GM21515 (cell line): Measurements from ENCODE around the gene ITGB5.
"Not testable (repeated sequence)": the region's sequence is repeated elsewhere in the genome, so short reads cannot be mapped to it uniquely, and the experiment has no call there.

Experiments used
- ATAC-seq: cut with Tn5 transposase; IDR thresholded peaks from one replicate; pipeline ENCODE4 v1.9.1; 2021; ENCODE audit not compliant: unreplicated experiment

ITGB5 gene

DNA sequence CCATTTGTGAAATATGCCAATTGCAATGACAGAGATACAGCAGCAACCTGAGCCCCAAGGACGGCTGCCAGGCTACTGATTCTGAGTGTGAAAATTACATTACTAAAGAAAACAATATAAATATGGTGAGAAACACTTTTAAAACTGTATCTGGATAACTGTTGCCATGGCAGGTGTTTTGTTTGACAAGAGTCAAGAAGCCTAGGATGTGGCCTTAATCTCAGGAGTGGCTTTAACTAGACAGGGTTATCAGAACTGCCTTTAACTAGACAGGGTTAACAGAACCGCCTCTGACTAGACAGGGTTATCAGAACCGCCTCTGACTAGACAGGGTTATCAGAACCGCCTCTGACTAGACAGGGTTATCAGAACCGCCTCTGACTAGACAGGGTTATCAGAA lies 98.1 kb downstream of the ITGB5 start:
- not testable (repeated sequence) for ATAC-seq

DNA sequence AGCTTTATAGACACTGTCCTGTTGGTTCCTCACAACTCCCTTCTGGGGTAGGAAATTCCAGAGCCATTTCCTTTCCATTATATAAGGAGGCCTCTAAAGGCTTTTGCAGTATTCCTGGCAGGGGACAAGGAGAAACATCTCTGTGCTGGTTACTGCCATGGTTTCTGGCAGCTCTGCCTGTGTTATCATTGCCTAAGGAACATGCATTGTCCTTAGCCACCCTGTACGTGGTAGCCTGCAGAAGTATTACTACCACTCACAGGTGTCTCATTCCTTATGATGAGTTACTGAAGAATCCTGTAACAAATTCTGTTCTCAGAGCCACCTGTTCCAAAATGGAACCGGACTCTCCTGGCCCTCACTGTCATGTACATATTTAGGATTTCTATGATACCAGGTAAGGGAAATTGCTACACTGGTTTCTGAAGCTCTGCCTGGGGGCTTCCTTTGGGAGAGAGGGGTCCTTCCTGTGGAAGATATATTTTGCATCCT lies 98.9 kb downstream of the ITGB5 start:
- ATAC-seq, result no peak

GRCh38 chr3:124787476-124788195 lies 99.5 kb downstream of the ITGB5 start:
- no peak for ATAC-seq

DNA sequence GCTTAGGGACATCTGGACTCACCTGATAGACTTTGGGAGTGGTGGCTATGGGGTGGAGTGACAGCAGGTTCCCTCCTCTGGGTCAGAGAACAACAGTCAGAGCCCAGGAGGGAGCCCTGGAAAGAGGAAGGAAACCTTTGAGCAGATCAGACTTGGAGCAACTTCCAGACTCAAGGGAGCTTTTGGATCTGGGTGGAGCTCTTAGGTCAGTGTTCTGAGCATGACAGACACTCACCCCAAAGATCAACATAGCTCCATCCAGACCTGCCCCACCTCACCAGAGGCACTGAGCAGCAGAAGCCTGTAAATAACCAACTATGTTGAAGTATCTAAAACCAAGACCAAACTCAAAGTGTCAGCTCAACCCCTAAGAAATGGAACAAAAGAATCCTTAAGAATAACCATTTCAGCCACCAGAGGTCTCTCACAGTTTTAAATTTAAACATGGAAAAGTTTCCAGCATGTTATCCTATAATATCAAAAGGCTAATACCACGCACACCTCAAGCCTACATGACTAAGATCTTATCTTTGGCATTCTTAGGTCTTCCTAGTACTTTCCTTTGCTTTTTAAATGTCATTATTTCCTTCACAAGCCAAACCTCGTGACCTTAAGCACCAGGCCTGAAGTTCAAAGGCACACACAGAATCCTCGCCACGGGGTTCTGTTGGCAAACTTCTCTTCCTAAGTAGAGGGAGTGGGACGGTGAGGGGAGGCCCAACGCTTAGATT lies 100.5 kb downstream of the ITGB5 start:
- no peak for ATAC-seq

DNA sequence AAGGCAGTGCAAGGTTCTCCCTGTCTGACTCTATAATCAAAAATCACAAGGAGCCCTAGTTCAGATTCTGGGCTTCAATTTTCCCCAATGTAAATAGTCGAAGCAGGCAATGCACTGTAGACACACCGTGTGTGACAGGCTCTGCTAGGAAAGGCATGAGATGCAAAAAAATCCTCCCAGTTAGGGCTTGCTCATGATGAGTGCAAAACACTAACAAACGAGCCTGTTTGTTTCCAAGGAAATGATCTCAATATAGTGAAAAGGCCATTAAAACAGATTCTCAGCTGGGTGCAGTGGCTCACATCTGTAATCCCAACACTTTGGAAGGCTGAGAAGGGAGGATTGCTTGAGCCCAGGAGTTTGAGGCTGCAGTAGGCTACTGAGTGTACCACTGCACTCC lies 101.2 kb downstream of the ITGB5 start:
- no peak for ATAC-seq

DNA sequence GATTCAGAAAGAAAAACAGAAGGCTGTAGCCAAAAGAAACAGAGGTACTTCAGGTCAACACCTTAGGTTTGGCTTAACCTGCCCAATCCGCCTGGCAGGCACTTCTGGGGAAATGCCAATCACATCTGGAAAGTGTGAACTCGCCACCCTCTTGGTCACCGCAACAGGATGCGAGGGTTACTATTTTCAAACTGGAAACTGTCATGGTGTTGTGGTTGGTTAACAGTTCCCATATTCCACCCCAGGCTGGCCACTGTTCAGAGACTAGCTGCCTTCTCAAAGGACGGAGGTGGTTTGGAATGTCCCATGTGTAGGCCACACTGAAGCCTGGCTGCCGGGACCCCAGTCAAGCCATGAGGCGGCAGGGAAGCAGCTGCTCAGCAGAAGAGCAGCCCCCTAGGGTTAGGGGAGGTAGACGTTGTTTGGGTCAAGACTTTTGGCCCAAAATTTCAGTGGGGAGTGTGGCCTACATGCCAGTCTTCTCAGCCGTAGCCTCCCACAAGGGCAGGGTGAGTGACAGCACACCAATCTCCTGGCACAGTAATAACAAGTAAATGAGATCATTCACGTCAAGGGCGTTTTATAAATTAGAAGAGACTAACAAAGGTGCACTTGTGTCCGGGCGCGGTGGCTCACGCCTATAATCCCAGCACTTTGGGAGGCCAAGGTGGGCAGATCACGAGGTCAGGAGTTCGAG lies 102.3 kb downstream of the ITGB5 start:
- ATAC-seq, result no peak

- no peak for ATAC-seq
Observed at GRCh38 chr3:124783696-124784095, 103.5 kb downstream of the ITGB5 start.

GRCh38 chr3:124782377-124782712 lies 104.8 kb downstream of the ITGB5 start:
- ATAC-seq, result not testable (repeated sequence)

- ATAC-seq, result no peak
Observed at GRCh38 chr3:124781476-124782376, 105.4 kb downstream of the ITGB5 start.

GRCh38 chr3:124780761-124781475 lies 106.2 kb downstream of the ITGB5 start:
- no peak for ATAC-seq

DNA sequence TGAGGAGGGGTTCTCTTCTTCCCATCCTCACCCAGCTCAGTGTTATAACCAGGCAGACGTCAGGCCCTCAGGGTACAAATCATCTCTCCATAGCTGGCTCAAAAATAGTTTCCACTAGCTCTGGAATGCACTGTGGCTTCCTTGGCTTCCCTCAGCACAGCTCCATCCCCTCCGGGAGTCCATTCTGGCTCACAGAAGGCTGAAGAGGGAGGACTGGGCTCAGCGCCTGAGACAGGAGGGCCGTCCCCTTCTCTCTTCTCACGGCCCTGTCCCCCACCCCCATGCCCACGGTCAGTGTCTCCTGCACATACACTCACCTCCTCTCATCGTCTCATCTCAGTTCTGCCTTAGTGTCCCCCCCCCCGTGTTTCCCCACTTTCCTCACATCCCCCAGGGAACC lies 106.8 kb downstream of the ITGB5 start:
- no peak for ATAC-seq

DNA sequence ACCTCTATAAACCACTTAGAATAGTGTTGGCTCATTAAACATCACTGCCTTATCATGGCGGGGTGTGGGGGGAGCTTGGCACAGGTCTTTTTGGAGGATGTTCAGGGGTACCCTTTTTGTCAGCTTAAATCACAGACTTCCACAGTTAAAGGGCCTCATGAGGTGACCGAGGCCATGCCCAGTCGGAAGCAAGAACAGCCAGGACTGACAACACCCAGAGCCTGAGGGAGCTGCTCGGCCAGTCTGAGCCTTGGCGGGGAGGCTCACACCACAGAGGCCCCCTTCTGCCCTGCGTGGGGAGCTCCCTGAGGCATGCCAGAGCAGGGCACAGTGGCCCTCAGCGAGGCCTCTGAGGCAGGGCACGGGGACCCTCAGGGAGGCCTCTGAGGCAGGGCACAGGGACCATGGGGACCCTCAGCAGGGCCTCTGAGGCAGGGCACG lies 107.4 kb downstream of the ITGB5 start:
- ATAC-seq, result no peak

DNA sequence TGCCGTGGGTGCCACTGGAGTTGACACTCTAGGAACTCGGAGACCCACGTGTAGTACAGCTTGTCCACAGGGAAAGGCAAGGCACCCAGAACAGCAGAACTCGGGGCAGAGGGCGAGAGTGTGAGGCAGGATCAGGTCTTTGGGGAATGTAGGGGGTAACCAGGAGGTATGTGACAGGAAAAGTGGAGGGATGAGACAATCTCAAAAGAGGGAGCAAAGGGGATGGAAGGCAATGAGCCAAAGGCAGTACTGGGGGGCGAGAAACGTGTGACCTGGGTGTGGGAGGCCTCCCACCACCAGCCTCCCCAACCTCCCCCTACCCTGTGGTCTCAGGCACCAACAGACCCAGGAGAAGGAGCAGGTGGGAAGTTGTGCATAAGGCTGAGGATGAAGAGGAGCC lies 108.0 kb downstream of the ITGB5 start:
- ATAC-seq, result no peak

DNA sequence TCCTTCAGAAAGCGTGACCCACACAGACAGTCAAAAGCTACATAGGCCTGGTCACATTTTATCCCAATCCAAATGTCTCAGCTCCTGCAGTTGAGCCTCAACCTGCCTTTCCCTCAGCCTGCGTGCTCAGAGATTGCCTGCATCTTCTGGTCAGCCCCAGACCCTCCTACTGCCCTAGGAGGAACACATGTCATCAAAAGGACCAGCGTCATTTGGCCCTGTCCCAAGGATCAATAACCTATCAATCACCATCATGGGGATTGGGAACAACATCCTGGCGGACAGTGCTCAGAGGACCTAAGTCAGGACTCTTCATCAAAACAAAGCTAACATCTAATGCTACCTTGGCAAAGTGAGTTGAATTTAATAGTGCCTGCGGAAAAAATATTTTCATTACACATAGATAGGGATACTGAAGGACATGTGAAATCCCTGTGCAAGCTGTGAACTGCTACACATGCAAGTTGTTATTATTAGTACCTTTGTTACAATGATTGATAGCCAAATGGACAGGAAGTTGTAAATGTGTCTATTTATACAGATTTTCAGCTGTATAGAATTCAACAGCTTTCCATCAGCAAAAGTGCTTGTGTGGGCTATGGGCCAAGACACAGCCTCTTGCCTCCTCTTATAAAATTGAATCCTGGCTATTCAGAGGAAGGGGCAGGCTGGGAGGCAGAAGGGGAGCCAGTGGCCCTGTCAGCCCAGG lies 109.2 kb downstream of the ITGB5 start:
- no peak for ATAC-seq

GRCh38 chr3:124776856-124777255 lies 110.3 kb downstream of the ITGB5 start:
- no peak for ATAC-seq

DNA sequence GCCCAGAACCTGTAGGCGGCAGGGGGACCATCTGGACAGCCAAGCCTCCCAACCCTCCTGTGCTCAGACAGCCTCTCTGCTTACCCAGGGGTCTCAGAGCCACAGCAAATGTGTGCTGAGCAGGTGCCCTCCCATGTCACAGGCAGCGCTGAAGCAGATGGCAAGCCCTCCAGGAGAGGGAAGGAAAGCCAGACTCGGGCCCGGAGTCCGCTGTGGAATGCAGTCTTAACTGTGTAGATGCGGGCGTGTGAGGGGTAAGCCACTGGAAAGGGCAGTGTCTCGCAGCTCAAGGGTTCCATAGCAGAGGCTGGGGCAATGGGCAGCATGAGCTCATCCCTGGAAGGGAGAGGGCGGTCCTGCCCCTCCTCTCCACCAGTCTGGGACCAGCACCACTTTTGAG lies 111.3 kb downstream of the ITGB5 start:
- ATAC-seq, result no peak

GRCh38 chr3:124774841-124775402 lies 112.2 kb downstream of the ITGB5 start:
- ATAC-seq, result no peak

- ATAC-seq, result no peak
Observed at GRCh38 chr3:124774327-124774718, 112.8 kb downstream of the ITGB5 start.
